Measurements from ENCODE around the gene DMXL1. TPM values are rescaled to one million over a fixed set of nuclear protein-coding genes. Genes with fewer than 3 reads are reported as not detected.

The DMXL1 gene
- total RNA-seq, 1 experiment from 2014 or later, result 29.2 TPM

DNA sequence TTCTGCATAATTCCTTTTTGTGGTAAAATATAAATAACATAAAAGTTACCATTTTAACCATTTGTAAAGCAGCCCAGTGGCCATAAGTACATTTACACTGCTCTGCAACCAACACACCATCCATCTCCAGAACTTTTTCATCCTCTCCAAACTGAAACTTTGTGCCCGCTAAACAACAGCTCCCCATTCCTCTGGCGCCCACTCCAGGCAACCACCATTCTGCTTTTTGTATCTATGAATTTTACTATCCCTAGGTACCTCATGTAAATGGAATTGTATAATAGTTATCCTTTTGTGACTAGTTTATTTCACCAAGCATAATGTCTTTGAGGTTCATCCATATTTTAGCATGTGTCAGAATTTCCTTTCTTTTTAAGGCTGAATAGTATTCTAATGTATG is 141.1 kb downstream of the DMXL1 start:
- CTCF ChIA-PET, result no interaction called here
- H3K27me3 ChIP-seq (ENCODE audit: control insufficient read depth, insufficient read depth, low read length), result no peaks in the 10 kb centered on the region
- no peak for ATAC-seq
- no peaks in the 10 kb centered on the region for H3K9me3 ChIP-seq (ENCODE audit: control insufficient read depth, insufficient read depth, low read depth, low read length)
- no peak overlapping the region for H3K4me3 ChIP-seq (ENCODE audit: low read depth in 2 of 2, low read length in 2 of 2)
- H3K4me1 ChIP-seq (ENCODE audit: control insufficient read depth, insufficient read depth, low read length), result no peaks in the 10 kb centered on the region
- in situ Hi-C loops (cut with HindIII; ENCODE audit: low pct_unique_long_range_greater_than_20kb, low sequenced_read_pairs) (no loop called here), intact Hi-C loops (cut with micrococcal nuclease; ENCODE audit: unreplicated experiment) (no loop called here)
- TF ChIP-seq SIN3A (IDR thresholded peaks at IDR 0.05; ENCODE audit: borderline replicate concordance, insufficient read depth, low read depth, low read length) (no peak), POLR2AphosphoS5 (IDR thresholded peaks at IDR 0.05; ENCODE audit: low read depth, low read length) (no peak), TCF7L2 (IDR thresholded peaks at IDR 0.05; ENCODE audit: low read depth, low read length) (no peak)
- TF ChIP-seq, protein P1, sequence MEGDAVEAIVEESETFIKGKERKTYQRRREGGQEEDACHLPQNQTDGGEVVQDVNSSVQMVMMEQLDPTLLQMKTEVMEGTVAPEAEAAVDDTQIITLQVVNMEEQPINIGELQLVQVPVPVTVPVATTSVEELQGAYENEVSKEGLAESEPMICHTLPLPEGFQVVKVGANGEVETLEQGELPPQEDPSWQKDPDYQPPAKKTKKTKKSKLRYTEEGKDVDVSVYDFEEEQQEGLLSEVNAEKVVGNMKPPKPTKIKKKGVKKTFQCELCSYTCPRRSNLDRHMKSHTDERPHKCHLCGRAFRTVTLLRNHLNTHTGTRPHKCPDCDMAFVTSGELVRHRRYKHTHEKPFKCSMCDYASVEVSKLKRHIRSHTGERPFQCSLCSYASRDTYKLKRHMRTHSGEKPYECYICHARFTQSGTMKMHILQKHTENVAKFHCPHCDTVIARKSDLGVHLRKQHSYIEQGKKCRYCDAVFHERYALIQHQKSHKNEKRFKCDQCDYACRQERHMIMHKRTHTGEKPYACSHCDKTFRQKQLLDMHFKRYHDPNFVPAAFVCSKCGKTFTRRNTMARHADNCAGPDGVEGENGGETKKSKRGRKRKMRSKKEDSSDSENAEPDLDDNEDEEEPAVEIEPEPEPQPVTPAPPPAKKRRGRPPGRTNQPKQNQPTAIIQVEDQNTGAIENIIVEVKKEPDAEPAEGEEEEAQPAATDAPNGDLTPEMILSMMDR (IDR thresholded peaks at IDR 0.05), result no peak
- TF ChIP-seq, protein P2, sequence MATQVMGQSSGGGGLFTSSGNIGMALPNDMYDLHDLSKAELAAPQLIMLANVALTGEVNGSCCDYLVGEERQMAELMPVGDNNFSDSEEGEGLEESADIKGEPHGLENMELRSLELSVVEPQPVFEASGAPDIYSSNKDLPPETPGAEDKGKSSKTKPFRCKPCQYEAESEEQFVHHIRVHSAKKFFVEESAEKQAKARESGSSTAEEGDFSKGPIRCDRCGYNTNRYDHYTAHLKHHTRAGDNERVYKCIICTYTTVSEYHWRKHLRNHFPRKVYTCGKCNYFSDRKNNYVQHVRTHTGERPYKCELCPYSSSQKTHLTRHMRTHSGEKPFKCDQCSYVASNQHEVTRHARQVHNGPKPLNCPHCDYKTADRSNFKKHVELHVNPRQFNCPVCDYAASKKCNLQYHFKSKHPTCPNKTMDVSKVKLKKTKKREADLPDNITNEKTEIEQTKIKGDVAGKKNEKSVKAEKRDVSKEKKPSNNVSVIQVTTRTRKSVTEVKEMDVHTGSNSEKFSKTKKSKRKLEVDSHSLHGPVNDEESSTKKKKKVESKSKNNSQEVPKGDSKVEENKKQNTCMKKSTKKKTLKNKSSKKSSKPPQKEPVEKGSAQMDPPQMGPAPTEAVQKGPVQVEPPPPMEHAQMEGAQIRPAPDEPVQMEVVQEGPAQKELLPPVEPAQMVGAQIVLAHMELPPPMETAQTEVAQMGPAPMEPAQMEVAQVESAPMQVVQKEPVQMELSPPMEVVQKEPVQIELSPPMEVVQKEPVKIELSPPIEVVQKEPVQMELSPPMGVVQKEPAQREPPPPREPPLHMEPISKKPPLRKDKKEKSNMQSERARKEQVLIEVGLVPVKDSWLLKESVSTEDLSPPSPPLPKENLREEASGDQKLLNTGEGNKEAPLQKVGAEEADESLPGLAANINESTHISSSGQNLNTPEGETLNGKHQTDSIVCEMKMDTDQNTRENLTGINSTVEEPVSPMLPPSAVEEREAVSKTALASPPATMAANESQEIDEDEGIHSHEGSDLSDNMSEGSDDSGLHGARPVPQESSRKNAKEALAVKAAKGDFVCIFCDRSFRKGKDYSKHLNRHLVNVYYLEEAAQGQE (IDR thresholded peaks at IDR 0.05; ENCODE audit: insufficient read depth in 1 of 2, low read depth in 2 of 2, low read length in 1 of 2), result no peak
- no TSS peak for BruUV-seq (replicated peaks)
- no peak overlapping the region for H3K27ac ChIP-seq (ENCODE audit: low read length)
- no peak for DNase-seq (ENCODE audit: low read depth, low spot score)
- H3K36me3 ChIP-seq (ENCODE audit: control insufficient read depth, insufficient read depth, low read length), result no peaks in the 10 kb centered on the region
- POLR2A ChIA-PET, result no interaction called here

DNA sequence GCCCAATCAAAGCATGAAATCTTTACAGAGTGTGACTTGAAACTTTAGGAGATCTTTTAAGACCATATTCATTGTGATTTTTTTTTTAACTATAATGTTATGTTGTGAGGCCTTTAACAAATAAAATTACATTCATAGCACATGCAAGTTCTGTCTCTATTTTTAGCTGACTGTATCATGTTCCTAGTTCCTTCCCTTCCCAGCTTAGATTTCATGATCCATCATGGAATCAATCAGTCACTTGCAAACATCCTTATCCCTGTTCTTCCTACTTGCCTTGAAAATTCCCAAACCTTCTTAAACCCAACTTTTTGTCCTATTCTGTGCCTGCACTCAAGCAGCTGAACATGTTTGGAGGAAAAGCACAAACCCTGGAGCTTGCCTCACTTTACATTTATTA is 141.8 kb downstream of the DMXL1 start:
- Histone ChIP-seq H3K27ac (ENCODE audit: low read length) (no peak overlapping the region), H3K9me3 (ENCODE audit: control insufficient read depth, insufficient read depth, low read depth, low read length) (no peaks in the 10 kb centered on the region), H3K27me3 (ENCODE audit: control insufficient read depth, insufficient read depth, low read length) (no peaks in the 10 kb centered on the region), H3K36me3 (ENCODE audit: control insufficient read depth, insufficient read depth, low read length) (no peaks in the 10 kb centered on the region), H3K4me1 (ENCODE audit: control insufficient read depth, insufficient read depth, low read length) (no peaks in the 10 kb centered on the region), H3K4me3 (ENCODE audit: low read depth in 2 of 2, low read length in 2 of 2) (no peak overlapping the region)
- ChIA-PET CTCF (no interaction called here), POLR2A (no interaction called here)
- intact Hi-C loops (cut with micrococcal nuclease; ENCODE audit: unreplicated experiment) (no loop called here), in situ Hi-C loops (cut with HindIII; ENCODE audit: low pct_unique_long_range_greater_than_20kb, low sequenced_read_pairs) (no loop called here)
- TF ChIP-seq, protein P1 (IDR thresholded peaks at IDR 0.05), result no peak
- TF ChIP-seq TCF7L2 (IDR thresholded peaks at IDR 0.05; ENCODE audit: low read depth, low read length) (no peak), SIN3A (IDR thresholded peaks at IDR 0.05; ENCODE audit: borderline replicate concordance, insufficient read depth, low read depth, low read length) (no peak), POLR2AphosphoS5 (IDR thresholded peaks at IDR 0.05; ENCODE audit: low read depth, low read length) (no peak)
- TF ChIP-seq, protein P2 (IDR thresholded peaks at IDR 0.05; ENCODE audit: insufficient read depth in 1 of 2, low read depth in 2 of 2, low read length in 1 of 2), result no peak
- DNase-seq (ENCODE audit: low read depth, low spot score), result no peak
- BruUV-seq (replicated peaks), result no TSS peak
- ATAC-seq, result no peak

All from Panc1 (cell line).